ENCODE data around the gene CNDP1. TPM values are rescaled to one million over a fixed set of nuclear protein-coding genes. Genes with fewer than 3 reads are reported as not detected.
"Not testable (repeated sequence)": the region's sequence is repeated elsewhere in the genome, so short reads cannot be mapped to it uniquely, and the experiment has no call there.

Gene CNDP1
- total RNA-seq, 1 donor from 2014 or later: not detected

GRCh38 chr18:74546007-74546406 is 11.7 kb downstream of the CNDP1 start:
- ATAC-seq: no peak

GRCh38 chr18:74546751-74547530 is 12.6 kb downstream of the CNDP1 start:
- ATAC-seq: peak; percentile 16

GRCh38 chr18:74547860-74548259 is 13.6 kb downstream of the CNDP1 start:
- no peak for ATAC-seq

- ATAC-seq: no peak
Observed at GRCh38 chr18:74549591-74550104, 15.3 kb downstream of the CNDP1 start.

GRCh38 chr18:74550886-74551285 is 16.6 kb downstream of the CNDP1 start:
- no peak for ATAC-seq

- no peak for ATAC-seq
Observed at GRCh38 chr18:74551452-74551851, 17.2 kb downstream of the CNDP1 start.

- peak; percentile 94 for ATAC-seq
Observed at GRCh38 chr18:74551936-74552555, 17.7 kb downstream of the CNDP1 start.

- ATAC-seq: no peak
Observed at GRCh38 chr18:74556126-74556525, 21.8 kb downstream of the CNDP1 start.

- ATAC-seq: no peak
Observed at GRCh38 chr18:74558096-74558495, 23.8 kb downstream of the CNDP1 start.

GRCh38 chr18:74562131-74562730 is 27.9 kb downstream of the CNDP1 start:
- ATAC-seq: no peak

- no peak for ATAC-seq
Observed at GRCh38 chr18:74562775-74563174, 28.5 kb downstream of the CNDP1 start.

- ATAC-seq: no peak
Observed at GRCh38 chr18:74563999-74564398, 29.7 kb downstream of the CNDP1 start.

GRCh38 chr18:74565164-74565563 is 30.9 kb downstream of the CNDP1 start:
- ATAC-seq: not testable (repeated sequence)

- not testable (repeated sequence) for ATAC-seq
Observed at GRCh38 chr18:74565993-74566392, 31.7 kb downstream of the CNDP1 start.

GRCh38 chr18:74567822-74568221 is 33.5 kb downstream of the CNDP1 start:
- ATAC-seq: no peak

GRCh38 chr18:74569401-74569800 is 35.1 kb downstream of the CNDP1 start:
- ATAC-seq: no peak

- ATAC-seq: no peak
Observed at GRCh38 chr18:74570266-74570665, 36.0 kb downstream of the CNDP1 start.

GRCh38 chr18:74571895-74572680 is 37.8 kb downstream of the CNDP1 start:
- ATAC-seq: no peak

GRCh38 chr18:74573053-74573452 is 38.8 kb downstream of the CNDP1 start:
- ATAC-seq: no peak

GRCh38 chr18:74574916-74575315 is 40.6 kb downstream of the CNDP1 start:
- ATAC-seq: no peak

GRCh38 chr18:74577019-74577418 is 42.7 kb downstream of the CNDP1 start:
- no peak for ATAC-seq

- ATAC-seq: no peak
Observed at GRCh38 chr18:74579496-74580065, 45.3 kb downstream of the CNDP1 start.

All from esophagus mucosa (tissue), 1 donor.